GM12878 (cell line): ENCODE measurements around the gene GBA3. TPM values are rescaled to one million over a fixed set of nuclear protein-coding genes. Genes with fewer than 3 reads are reported as not detected.

Experiments
- ATAC-seq: fragments of 200-7000 bp; cut with Tn5 transposase; 3 replicates; pipeline ENCODE4 v1.9.1; 2020; ENCODE audit warnings: mild to moderate bottlenecking, moderate library complexity
- BruUV-seq: library from RNA; stranded (reverse); fragments of 400-500 nt; replicated peaks from 2 replicates; lab custom pipeline; 2021; lab: Mats Ljungman, UMichigan
- CTCF ChIA-PET: fragments of 300-600 bp; sonication (Branson Sonifier 250); formaldehyde crosslinking; extraction: SDS; loops from one replicate; lab custom pipeline; 2021; ENCODE audit warnings: inconsistent platforms; lab: Yijun Ruan, JAX
- POLR2A ChIA-PET: fragments of 350-600 bp; formaldehyde crosslinking; extraction: SDS; loops from one replicate; lab custom pipeline; 2021; ENCODE audit warnings: inconsistent platforms; lab: Charles Lee
- RAD21 ChIA-PET: fragments of 300-600 bp; sonication (Branson Sonifier 250); formaldehyde crosslinking; loops from one replicate; lab custom pipeline; 2023; ENCODE audit warnings: antibody characterized with exemption; ENCODE audit not compliant: unreplicated experiment; lab: Charles Lee
- SMC1A ChIA-PET: fragments of 300-600 bp; sonication (Branson Sonifier 250); formaldehyde crosslinking; loops from one replicate; lab custom pipeline; 2023; ENCODE audit not compliant: unreplicated experiment, uncharacterized antibody; lab: Charles Lee
- DNase-seq: peaks from one replicate; pipeline ENCODE4 v3.0.0-alpha.2; 2011; ENCODE audit warnings: low read depth, low spot score
- FAIRE-seq: peaks from 3 replicates; lab custom pipeline; 2011; peaks lifted over from hg19 to GRCh38; lab: Jason Lieb, UNC
- H2AFZ ChIP-seq: 2 replicates; pipeline ENCODE4 v1.6.0; 2011; ENCODE audit warnings: low read depth, low read length, control low read depth; ENCODE audit not compliant: control insufficient read depth
- H3K27ac ChIP-seq: 2 replicates; pipeline ENCODE4 v1.5.1; 2011; ENCODE audit warnings: control low read depth; ENCODE audit not compliant: control insufficient read depth, insufficient read depth
- H3K27me3 ChIP-seq, 2 experiments: replicated peaks in 1 of 2; 2 replicates each; pipeline versions ENCODE4 v1.6.0 to v1.6.1; 2011; ENCODE audit warnings: low read length in 1 of 2; ENCODE audit not compliant: control insufficient read depth in 2 of 2, insufficient read depth in 2 of 2
- H3K36me3 ChIP-seq, 2 experiments: 2 replicates each; pipeline ENCODE4 v1.5.1; 2011; ENCODE audit warnings: low read length in 1 of 2; ENCODE audit not compliant: control insufficient read depth in 2 of 2, insufficient read depth in 2 of 2
- H3K4me1 ChIP-seq: 2 replicates; pipeline ENCODE4 v1.6.1; 2011; ENCODE audit warnings: mild to moderate bottlenecking, low read length, moderate library complexity, mixed read lengths; ENCODE audit not compliant: control insufficient read depth, insufficient read depth
- H3K4me2 ChIP-seq: 2 replicates; pipeline ENCODE4 v1.6.0; 2011; ENCODE audit warnings: control low read depth; ENCODE audit not compliant: control insufficient read depth, insufficient read depth
- H3K4me3 ChIP-seq: fragments of 200-600 bp; sonication (generic); 2 replicates; pipeline ENCODE4 v1.5.1; 2016
- H3K79me2 ChIP-seq: 2 replicates; pipeline ENCODE4 v1.6.0; 2011; ENCODE audit warnings: low read length; ENCODE audit not compliant: control insufficient read depth, insufficient read depth
- H3K9ac ChIP-seq: 2 replicates; pipeline ENCODE4 v1.8.0; 2011; ENCODE audit warnings: low read length, control low read depth, mixed read lengths; ENCODE audit not compliant: control insufficient read depth, insufficient read depth
- H3K9me3 ChIP-seq: replicated peaks from 3 replicates; pipeline ENCODE4 v1.5.1; 2011; ENCODE audit warnings: mild to moderate bottlenecking, low read length; ENCODE audit not compliant: control insufficient read depth, insufficient read depth
- H4K20me1 ChIP-seq: 2 replicates; pipeline ENCODE4 v1.6.0; 2011; ENCODE audit not compliant: control insufficient read depth, insufficient read depth
- ATF2 ChIP-seq: IDR thresholded peaks from 2 replicates; pipeline ENCODE4 v1.6.1; 2012; ENCODE audit warnings: low read length, inconsistent platforms
- ATF7 ChIP-seq: fragments of 450-650 bp; IDR thresholded peaks from 2 replicates; pipeline ENCODE4 v1.6.1; 2016; ENCODE audit warnings: low read depth, mild to moderate bottlenecking
- IKZF1 ChIP-seq: fragments of 450-650 bp; conservative IDR thresholded peaks from 2 replicates; pipeline ENCODE4 v1.6.1; 2017; ENCODE audit warnings: antibody characterized with exemption, mild to moderate bottlenecking
- IKZF2 ChIP-seq, 2 experiments: fragments of 450-650 bp; IDR thresholded peaks; 2 replicates each; pipeline ENCODE4 v1.6.1; 2017; ENCODE audit warnings: mild to moderate bottlenecking in 2 of 2, moderate library complexity in 2 of 2
- MLLT1 ChIP-seq: fragments of 450-650 bp; IDR thresholded peaks from 2 replicates; pipeline ENCODE4 v1.6.1; 2016; ENCODE audit warnings: mild to moderate bottlenecking
- PAX8 ChIP-seq: fragments of 450-650 bp; IDR thresholded peaks from 2 replicates; pipeline ENCODE4 v1.6.1; 2017; ENCODE audit warnings: mild to moderate bottlenecking, moderate library complexity
- RAD51 ChIP-seq: fragments of 450-650 bp; IDR thresholded peaks from 2 replicates; pipeline ENCODE4 v1.6.1; 2016; ENCODE audit warnings: moderate library complexity, mild to moderate bottlenecking, inconsistent platforms
- RELB ChIP-seq: fragments of 450-650 bp; IDR thresholded peaks from 2 replicates; pipeline ENCODE4 v1.6.1; 2017; ENCODE audit warnings: low read depth, mild to moderate bottlenecking, moderate library complexity
- SMAD1 ChIP-seq: fragments of 450-650 bp; IDR thresholded peaks from 2 replicates; pipeline ENCODE4 v1.6.1; 2018; ENCODE audit warnings: mild to moderate bottlenecking, low read depth; ENCODE audit not compliant: partially characterized antibody
- WRNIP1 ChIP-seq: IDR thresholded peaks from 2 replicates; pipeline ENCODE4 v1.6.1; 2011; ENCODE audit warnings: low read depth, low read length, improper control_type of control experiment, borderline replicate concordance
- ZBED1 ChIP-seq: IDR thresholded peaks from 2 replicates; pipeline ENCODE4 v1.6.1; 2016; ENCODE audit warnings: borderline replicate concordance
- ZNF687 ChIP-seq: fragments of 450-650 bp; IDR thresholded peaks from 2 replicates; pipeline ENCODE4 v1.6.1; 2017; ENCODE audit warnings: mild to moderate bottlenecking, moderate library complexity
- WGBS: methylation state at CpG from one replicate; pipeline ENCODE4 v1.1.6; 2016; ENCODE audit warnings: low lambda C conversion rate; ENCODE audit not compliant: insufficient replicate concordance, insufficient coverage; ENCODE audit errors: missing lambda C conversion rate; 5-methylcytosine and 5-hydroxymethylcytosine counted together
- in situ Hi-C: fragments of 300-500 bp; cut with MboI; formaldehyde crosslinking; loops from 9 replicates; pipeline ENCODE4 v1.14.3; 2018; ENCODE audit warnings: mixed read lengths
- intact Hi-C: fragments of 100-400 bp; cut with micrococcal nuclease; formaldehyde crosslinking; loops from one replicate; pipeline ENCODE4 v1.14.2; 2022; ENCODE audit not compliant: unreplicated experiment
- polyA plus RNA-seq, 11 experiments: library from polyadenylated mRNA; depleted of rRNA in 4 of 11; unstranded in 6 of 11; stranded (reverse) in 5 of 11; fragments of >200 nt; fragmentation: Nextera tagmentation in 4 of 11; fragmentation: Illumina TruSeq in 1 of 11; extraction: Ambion mirVana in 4 of 11; extraction: Trizol in 1 of 11; gene quantifications; 1 replicate in 1 of 11; 2 replicates in 10 of 11; pipeline versions ENCODE4 v1.2.1 to v1.2.3, GENCODE V29; 2011 to 2016; ENCODE audit warnings: inconsistent platforms in 2 of 11, missing spikeins in 2 of 11, low read depth in 1 of 11
- total RNA-seq, 4 experiments: library from RNA; depleted of rRNA in 3 of 4; stranded (reverse); fragments of >200 nt in 3 of 4; fragmentation: Illumina TruSeq in 1 of 4; extraction: Trizol in 1 of 4; gene quantifications; 2 replicates each; pipeline versions ENCODE4 v1.2.1 to v1.2.3, GENCODE V29; 2013 to 2021

The GBA3 gene
- total and polyA plus RNA-seq, 10 of the 15 experiments (the other 5 are each of a cell fraction or from before 2014, with no cell fraction given): 0.10 to 7.2 (median 0.27) TPM

- SMC1A ChIA-PET: interaction anchor here (0.7 to 4.8 kb wide), 9 partner anchors 10 to 333 kb away, joined by 3 to 29 read pairs (median 5); no protein-coding TSS in a partner anchor
- no TSS peak for BruUV-seq
- POLR2A ChIA-PET: interaction anchor here (1.2 to 3.5 kb wide), 4 partner anchors 11 to 147 kb away, joined by 3 to 26 read pairs (median 4); no protein-coding TSS in a partner anchor
- TF ChIP-seq IKZF2 (IDR thresholded peaks at IDR 0.05) (peak; percentile 20 to 31; a peak in 2 of 4 replicates), ATF7 (peak; percentile 53; the same call in 1 of the 2 replicates), RAD51 (peak; percentile 85), RELB (peak; percentile 57; the same call in 1 of the 2 replicates), MLLT1 (peak; percentile 43; the same call in 1 of the 2 replicates), IKZF1 (peak; percentile 52; the same call in 1 of the 2 replicates), SMAD1 (peak; percentile 78), ATF2 (no peak), WRNIP1 (no peak), ZBED1 (no peak), PAX8 (peak; percentile 68; the same call in 1 of the 2 replicates), ZNF687 (peak; percentile 91)
Observed at GRCh38 chr4:22743290-22743689, 50.6 kb downstream of the GBA3 start.

More at GRCh38 chr4:22743290-22743689, 50.6 kb downstream of the GBA3 start:
- Histone ChIP-seq H3K36me3 (no peaks in the 10 kb centered on the region), H3K4me1 (no peaks in the 10 kb centered on the region), H2AFZ (no peak overlapping the region), H3K27ac (no peak overlapping the region), H4K20me1 (no peaks in the 10 kb centered on the region), H3K9ac (no peak overlapping the region), H3K79me2 (no peaks in the 10 kb centered on the region), H3K4me2 (no peak overlapping the region), H3K4me3 (no peak overlapping the region), H3K27me3 (no peaks in the 10 kb centered on the region), H3K9me3 (no peaks in the 10 kb centered on the region)
- ChIA-PET RAD21 (interaction anchor here (1.0 to 3.1 kb wide), 5 partner anchors 8 to 154 kb away, joined by 3 to 13 read pairs (median 7); no protein-coding TSS in a partner anchor), CTCF (interaction anchor here (1.5 to 3.0 kb wide), 2 partner anchors 11 to 154 kb away, joined by 4 to 25 read pairs; no protein-coding TSS in a partner anchor)
- in situ Hi-C loops: no loop called here
- DNase-seq (no peak), ATAC-seq (peak; percentile 60), FAIRE-seq (no peak)
- 36% methylated on average over 3 of the region's 3 CpGs for WGBS
- intact Hi-C loops: no loop called here
